ENCODE data around the gene SLC27A5.

- no peak for TF ChIP-seq POLR2A (IDR thresholded peaks at IDR 0.05)
- TF ChIP-seq, protein P1, sequence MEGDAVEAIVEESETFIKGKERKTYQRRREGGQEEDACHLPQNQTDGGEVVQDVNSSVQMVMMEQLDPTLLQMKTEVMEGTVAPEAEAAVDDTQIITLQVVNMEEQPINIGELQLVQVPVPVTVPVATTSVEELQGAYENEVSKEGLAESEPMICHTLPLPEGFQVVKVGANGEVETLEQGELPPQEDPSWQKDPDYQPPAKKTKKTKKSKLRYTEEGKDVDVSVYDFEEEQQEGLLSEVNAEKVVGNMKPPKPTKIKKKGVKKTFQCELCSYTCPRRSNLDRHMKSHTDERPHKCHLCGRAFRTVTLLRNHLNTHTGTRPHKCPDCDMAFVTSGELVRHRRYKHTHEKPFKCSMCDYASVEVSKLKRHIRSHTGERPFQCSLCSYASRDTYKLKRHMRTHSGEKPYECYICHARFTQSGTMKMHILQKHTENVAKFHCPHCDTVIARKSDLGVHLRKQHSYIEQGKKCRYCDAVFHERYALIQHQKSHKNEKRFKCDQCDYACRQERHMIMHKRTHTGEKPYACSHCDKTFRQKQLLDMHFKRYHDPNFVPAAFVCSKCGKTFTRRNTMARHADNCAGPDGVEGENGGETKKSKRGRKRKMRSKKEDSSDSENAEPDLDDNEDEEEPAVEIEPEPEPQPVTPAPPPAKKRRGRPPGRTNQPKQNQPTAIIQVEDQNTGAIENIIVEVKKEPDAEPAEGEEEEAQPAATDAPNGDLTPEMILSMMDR (IDR thresholded peaks at IDR 0.05): no peak
Measured at GRCh38 chr19:58535857-58536256, 24.1 kb upstream of the SLC27A5 start.

Data from testis (tissue), 2 donors.